ENCODE data around the gene YARS1. TPM values are rescaled to one million over a fixed set of nuclear protein-coding genes. Genes with fewer than 3 reads are reported as not detected.
A peak's percentile ranks its signal among the peaks of the same experiment; 100 is the strongest.

Gene YARS1
- total RNA-seq, 1 donor from 2014 or later: 73.3 TPM

GRCh38 chr1:32780628-32781234 is 36.4 kb downstream of the YARS1 start:
- peak; percentile 46 to 85 for DNase-seq (ENCODE audit: low read depth in 2 of 2)

- DNase-seq (ENCODE audit: low read depth in 2 of 2): no peak
Observed at GRCh38 chr1:32780005-32780404, 37.2 kb downstream of the YARS1 start.

GRCh38 chr1:32779242-32779641 is 37.9 kb downstream of the YARS1 start:
- no peak for DNase-seq (ENCODE audit: low read depth in 2 of 2)

GRCh38 chr1:32775640-32776337 is 41.4 kb downstream of the YARS1 start:
- peak in 1 of 2 donors; percentile 34 for DNase-seq (ENCODE audit: low read depth in 2 of 2)

- DNase-seq (ENCODE audit: low read depth in 2 of 2): peak; percentile 47 to 88
Observed at GRCh38 chr1:32774950-32775634, 42.1 kb downstream of the YARS1 start.

GRCh38 chr1:32774464-32774808 is 42.7 kb downstream of the YARS1 start:
- DNase-seq (ENCODE audit: low read depth in 2 of 2): no peak

- no peak for DNase-seq (ENCODE audit: low read depth in 2 of 2)
Observed at GRCh38 chr1:32773764-32774463, 43.2 kb downstream of the YARS1 start.

- DNase-seq (ENCODE audit: low read depth in 2 of 2): peak in 1 of 2 donors; percentile 67
Observed at GRCh38 chr1:32773018-32773763, 44.0 kb downstream of the YARS1 start.

- DNase-seq (ENCODE audit: low read depth in 2 of 2): no peak
Observed at GRCh38 chr1:32772281-32773017, 44.7 kb downstream of the YARS1 start.

- DNase-seq (ENCODE audit: low read depth in 2 of 2): no peak
Observed at GRCh38 chr1:32771561-32772280, 45.4 kb downstream of the YARS1 start.

- DNase-seq (ENCODE audit: low read depth in 2 of 2): no peak
Observed at GRCh38 chr1:32770741-32771548, 46.2 kb downstream of the YARS1 start.

- DNase-seq (ENCODE audit: low read depth in 2 of 2): no peak
Observed at GRCh38 chr1:32770221-32770731, 46.9 kb downstream of the YARS1 start.

GRCh38 chr1:32769524-32770220 is 47.5 kb downstream of the YARS1 start:
- peak in 1 of 2 donors; percentile 13 for DNase-seq (ENCODE audit: low read depth in 2 of 2)

- DNase-seq (ENCODE audit: low read depth in 2 of 2): no peak
Observed at GRCh38 chr1:32768110-32768850, 48.9 kb downstream of the YARS1 start.

GRCh38 chr1:32767641-32768040 is 49.5 kb downstream of the YARS1 start:
- peak in 1 of 2 donors; percentile 54 for DNase-seq (ENCODE audit: low read depth in 2 of 2)

GRCh38 chr1:32767156-32767555 is 50.0 kb downstream of the YARS1 start:
- DNase-seq (ENCODE audit: low read depth in 2 of 2): no peak

- no peak for DNase-seq (ENCODE audit: low read depth in 2 of 2)
Observed at GRCh38 chr1:32766328-32766972, 50.7 kb downstream of the YARS1 start.

Data from dermis microvascular lymphatic vessel endothelial cell (primary cell).